Measurements from ENCODE around the gene IP6K1. TPM values are rescaled to one million over a fixed set of nuclear protein-coding genes. Genes with fewer than 3 reads are reported as not detected.
"Not testable (repeated sequence)": the region's sequence is repeated elsewhere in the genome, so short reads cannot be mapped to it uniquely, and the experiment has no call there.

The IP6K1 gene
- total RNA-seq, 3 donors from 2014 or later: 37.2 to 39.0 (median 38.2) TPM

DNA sequence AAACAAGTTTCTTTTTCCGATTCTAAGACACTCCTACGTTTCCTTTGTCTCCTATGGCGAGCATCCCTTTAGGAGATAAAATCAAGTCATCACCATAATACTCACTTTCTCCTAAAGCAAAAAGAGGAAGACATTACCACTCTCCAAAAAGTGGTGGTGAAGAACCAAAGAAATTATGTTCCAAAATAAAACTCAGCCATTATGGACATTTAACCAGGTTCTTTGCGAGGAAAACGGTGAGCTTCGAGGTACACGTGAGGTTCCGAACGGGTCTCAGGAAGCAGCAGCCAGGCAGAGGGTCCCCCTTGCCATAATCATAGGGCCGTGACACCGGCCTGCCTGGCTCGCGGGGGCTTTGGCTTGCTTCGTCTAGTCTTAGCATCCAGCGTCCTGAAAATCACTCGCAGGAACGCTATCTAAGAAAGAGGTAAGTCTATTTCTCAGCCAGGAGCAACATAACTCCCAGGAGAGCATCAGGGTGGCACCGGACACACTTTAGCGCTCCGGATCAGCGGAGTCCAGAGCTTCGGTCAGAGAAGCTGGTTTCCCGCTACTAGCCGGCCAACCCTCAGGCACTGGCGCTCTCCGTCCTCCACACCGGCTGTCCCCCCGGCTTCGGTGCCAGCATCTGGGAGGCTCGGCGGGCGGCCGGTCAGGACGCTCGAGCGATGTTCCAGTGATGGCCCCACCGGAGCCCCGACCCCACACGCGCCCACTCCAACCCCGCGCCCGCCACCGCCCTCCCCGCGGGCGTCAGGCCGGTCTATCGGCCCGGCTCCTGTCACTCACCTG is 581 bp downstream of the IP6K1 start:
- no peak for DNase-seq
- Mint-ChIP-seq H3K4me3 (peak overlapping the region; percentile 90), H3K27me3 (ENCODE audit: low read depth) (no peaks in the 10 kb centered on the region), H3K36me3 (ENCODE audit: insufficient read depth) (peaks cover 7% of the 10 kb centered on the region), H3K9me3 (no peaks in the 10 kb centered on the region), H3K4me1 (ENCODE audit: low read depth) (peaks cover 40% of the 10 kb centered on the region)
- peak; percentile 53 to 54 for ATAC-seq

- Mint-ChIP-seq H3K4me1 (ENCODE audit: low read depth) (peaks cover 54% of the 10 kb centered on the region), H3K36me3 (ENCODE audit: insufficient read depth) (peaks cover 14% of the 10 kb centered on the region)
- ATAC-seq; H3K27me3 Mint-ChIP-seq (ENCODE audit: low read depth); DNase-seq; H3K9me3 Mint-ChIP-seq; H3K4me3 Mint-ChIP-seq: not testable (repeated sequence)
Measured at GRCh38 chr3:49782277-49782676, 4.1 kb downstream of the IP6K1 start.

GRCh38 chr3:49781415-49782199 is 4.7 kb downstream of the IP6K1 start:
- Mint-ChIP-seq H3K36me3 (ENCODE audit: insufficient read depth) (peaks cover 14% of the 10 kb centered on the region), H3K4me3 (no peak overlapping the region), H3K4me1 (ENCODE audit: low read depth) (peaks cover 48% of the 10 kb centered on the region), H3K9me3 (no peaks in the 10 kb centered on the region), H3K27me3 (ENCODE audit: low read depth) (no peaks in the 10 kb centered on the region)
- ATAC-seq: no peak
- DNase-seq: no peak

GRCh38 chr3:49780975-49781365 is 5.4 kb downstream of the IP6K1 start:
- Mint-ChIP-seq H3K36me3 (ENCODE audit: insufficient read depth) (peaks cover 14% of the 10 kb centered on the region), H3K4me1 (ENCODE audit: low read depth) (peaks cover 47% of the 10 kb centered on the region)
- H3K27me3 Mint-ChIP-seq (ENCODE audit: low read depth); H3K9me3 Mint-ChIP-seq; DNase-seq; ATAC-seq; H3K4me3 Mint-ChIP-seq: not testable (repeated sequence)

DNA sequence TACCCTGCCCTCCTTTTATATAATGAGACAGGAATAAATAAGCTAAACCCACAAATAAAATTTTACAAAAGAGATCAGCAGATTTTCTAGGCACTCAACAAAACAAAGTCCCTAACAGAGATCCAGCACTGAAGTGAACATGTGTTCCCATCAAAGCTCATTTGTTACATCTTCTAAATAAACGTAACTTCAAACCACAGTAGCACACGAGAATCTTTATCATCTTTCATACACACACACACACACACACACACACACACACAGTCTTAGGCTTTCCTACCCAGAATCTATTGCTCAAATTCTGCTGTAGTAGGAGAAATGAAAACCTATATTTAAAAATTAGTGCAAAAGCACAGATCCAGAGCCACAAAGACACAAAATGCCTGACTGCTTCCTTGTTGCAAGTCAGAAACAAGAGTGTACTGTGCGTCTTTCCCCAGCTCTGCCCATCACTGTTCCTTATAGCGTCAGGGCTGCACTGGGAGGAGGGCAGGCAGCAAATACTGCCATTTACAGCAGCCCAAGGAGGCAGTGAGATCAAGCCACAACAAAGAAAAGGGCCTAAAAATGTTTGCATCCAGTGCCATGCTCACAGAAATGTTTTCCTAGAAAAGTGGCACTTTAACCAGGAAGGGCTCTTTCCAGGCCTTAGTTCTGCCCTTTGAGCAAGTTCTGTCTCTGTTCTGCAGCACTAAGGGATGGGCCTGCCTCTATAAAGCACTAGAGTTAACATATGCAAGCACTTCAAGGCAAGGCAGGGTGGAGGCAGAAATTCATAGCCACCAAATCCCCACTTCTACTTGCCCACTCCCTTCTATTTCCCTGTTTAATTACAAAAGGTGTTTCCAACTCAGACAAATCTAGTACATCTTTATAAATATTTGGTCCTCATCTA is 6.0 kb downstream of the IP6K1 start:
- no peak overlapping the region for H3K4me3 Mint-ChIP-seq

DNA sequence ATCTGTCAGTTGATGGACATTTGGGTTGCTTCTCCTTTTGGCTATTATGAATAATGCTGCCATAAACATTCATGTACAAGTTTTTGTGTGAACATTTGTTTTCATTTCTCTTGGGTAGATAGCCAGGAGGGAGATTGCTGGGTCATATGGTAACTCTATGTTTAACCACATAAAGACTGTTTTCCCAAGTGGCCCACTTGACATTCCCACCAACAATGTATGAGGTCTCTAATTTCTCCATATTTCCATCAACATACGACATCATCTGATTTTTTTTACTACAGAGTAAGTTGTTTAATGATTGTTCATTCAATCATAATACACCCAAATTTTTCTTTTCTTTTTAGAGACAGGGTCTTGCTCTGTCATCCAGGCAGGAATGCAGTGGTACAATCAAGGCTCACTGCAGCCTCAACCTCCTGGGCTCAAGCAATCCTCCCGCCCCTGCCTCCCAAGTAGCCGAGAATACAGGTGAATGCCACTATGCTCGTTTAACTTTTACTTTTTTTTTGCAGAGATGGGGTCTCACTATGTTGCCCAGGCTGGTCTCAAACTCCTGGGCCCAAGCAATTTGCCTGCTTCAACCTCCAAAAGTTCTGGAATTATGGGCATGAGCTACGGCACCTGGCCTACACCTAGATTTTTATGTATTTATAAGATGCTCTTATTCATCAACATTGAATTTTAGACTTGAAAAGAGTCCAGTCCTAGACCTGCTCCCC is 6.8 kb downstream of the IP6K1 start:
- Mint-ChIP-seq H3K4me1 (ENCODE audit: low read depth) (peaks cover 43% of the 10 kb centered on the region), H3K4me3 (no peak overlapping the region), H3K9me3 (no peaks in the 10 kb centered on the region), H3K27me3 (ENCODE audit: low read depth) (no peaks in the 10 kb centered on the region), H3K36me3 (ENCODE audit: insufficient read depth) (peaks cover 14% of the 10 kb centered on the region)
- ATAC-seq (no peak), DNase-seq (no peak)

More for the DNA sequence above, 6.0 kb downstream of the IP6K1 start:
- no peak for DNase-seq
- H3K36me3 Mint-ChIP-seq (ENCODE audit: insufficient read depth): peaks cover 14% of the 10 kb centered on the region
- no peak for ATAC-seq
- no peaks in the 10 kb centered on the region for H3K27me3 Mint-ChIP-seq (ENCODE audit: low read depth)
- no peaks in the 10 kb centered on the region for H3K9me3 Mint-ChIP-seq
- H3K4me1 Mint-ChIP-seq (ENCODE audit: low read depth): peaks cover 44% of the 10 kb centered on the region

- H3K9me3 Mint-ChIP-seq; H3K36me3 Mint-ChIP-seq (ENCODE audit: insufficient read depth); DNase-seq; ATAC-seq; H3K27me3 Mint-ChIP-seq (ENCODE audit: low read depth); H3K4me3 Mint-ChIP-seq: not testable (repeated sequence)
- peaks cover 28% of the 10 kb centered on the region for H3K4me1 Mint-ChIP-seq (ENCODE audit: low read depth)
Measured at GRCh38 chr3:49776101-49776500, 10.2 kb downstream of the IP6K1 start.

DNA sequence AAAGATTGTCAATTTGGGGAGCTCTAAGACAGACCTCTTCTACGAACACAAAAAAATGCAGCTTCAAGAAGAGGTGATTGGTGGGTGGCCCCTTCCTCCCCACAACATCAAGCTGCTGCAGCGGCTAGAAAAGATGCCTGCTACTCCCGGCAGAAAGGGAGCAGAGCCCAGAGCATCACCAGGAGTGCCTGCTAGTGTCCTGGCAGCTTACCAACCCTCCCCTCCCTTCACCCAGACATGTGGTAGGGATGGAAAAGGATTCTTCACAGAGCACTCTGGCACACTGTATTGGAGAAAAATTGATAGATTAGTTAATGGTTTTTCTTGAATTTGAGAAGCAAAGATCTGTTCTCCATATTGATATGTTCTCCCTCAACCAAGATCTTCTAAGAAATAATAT is 10.8 kb downstream of the IP6K1 start:
- no peak overlapping the region for H3K4me3 Mint-ChIP-seq
- peaks cover 7% of the 10 kb centered on the region for H3K36me3 Mint-ChIP-seq (ENCODE audit: insufficient read depth)
- H3K4me1 Mint-ChIP-seq (ENCODE audit: low read depth): peaks cover 23% of the 10 kb centered on the region
- DNase-seq (no peak), ATAC-seq (no peak)
- no peaks in the 10 kb centered on the region for H3K9me3 Mint-ChIP-seq
- no peaks in the 10 kb centered on the region for H3K27me3 Mint-ChIP-seq (ENCODE audit: low read depth)

DNA sequence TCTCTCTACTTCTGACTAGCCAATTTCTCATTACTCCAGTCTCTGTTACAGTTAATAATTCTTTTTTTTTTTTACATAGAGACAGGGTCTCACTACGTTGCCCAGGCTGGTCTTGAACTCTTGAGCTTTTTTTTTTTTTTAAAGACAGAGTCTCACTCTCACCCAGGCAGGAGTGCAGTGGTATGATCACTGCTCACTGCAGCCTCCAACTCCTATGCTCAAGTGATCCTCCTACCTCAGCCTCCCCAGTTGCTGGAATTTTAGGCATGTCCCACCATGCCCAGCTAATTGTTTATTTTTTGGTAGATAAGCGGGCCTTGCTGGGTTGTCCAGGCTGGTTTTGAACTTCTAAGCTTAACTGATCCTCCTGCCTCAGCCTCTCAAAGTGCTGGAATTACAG is 13.6 kb downstream of the IP6K1 start:
- ATAC-seq: no peak
- Mint-ChIP-seq H3K36me3 (ENCODE audit: insufficient read depth) (peaks cover 5% of the 10 kb centered on the region), H3K4me1 (ENCODE audit: low read depth) (peaks cover 26% of the 10 kb centered on the region), H3K27me3 (ENCODE audit: low read depth) (no peaks in the 10 kb centered on the region), H3K9me3 (no peaks in the 10 kb centered on the region), H3K4me3 (no peak overlapping the region)
- no peak for DNase-seq

GRCh38 chr3:49771340-49771938 is 14.9 kb downstream of the IP6K1 start:
- peaks cover 5% of the 10 kb centered on the region for H3K36me3 Mint-ChIP-seq (ENCODE audit: insufficient read depth)
- H3K9me3 Mint-ChIP-seq: no peaks in the 10 kb centered on the region
- no peaks in the 10 kb centered on the region for H3K27me3 Mint-ChIP-seq (ENCODE audit: low read depth)
- peaks cover 27% of the 10 kb centered on the region for H3K4me1 Mint-ChIP-seq (ENCODE audit: low read depth)
- DNase-seq (no peak), ATAC-seq (no peak)
- no peak overlapping the region for H3K4me3 Mint-ChIP-seq

GRCh38 chr3:49769926-49770325 is 16.4 kb downstream of the IP6K1 start:
- Mint-ChIP-seq H3K4me1 (ENCODE audit: low read depth) (peaks cover 25% of the 10 kb centered on the region), H3K9me3 (no peaks in the 10 kb centered on the region), H3K36me3 (ENCODE audit: insufficient read depth) (peaks cover 6% of the 10 kb centered on the region), H3K4me3 (no peak overlapping the region), H3K27me3 (ENCODE audit: low read depth) (no peaks in the 10 kb centered on the region)
- DNase-seq (no peak), ATAC-seq (no peak)

GRCh38 chr3:49769286-49769915 is 16.9 kb downstream of the IP6K1 start:
- Mint-ChIP-seq H3K27me3 (ENCODE audit: low read depth) (no peaks in the 10 kb centered on the region), H3K4me3 (no peak overlapping the region), H3K4me1 (ENCODE audit: low read depth) (peaks cover 25% of the 10 kb centered on the region), H3K36me3 (ENCODE audit: insufficient read depth) (peaks cover 9% of the 10 kb centered on the region), H3K9me3 (no peaks in the 10 kb centered on the region)
- no peak for DNase-seq
- no peak for ATAC-seq

DNA sequence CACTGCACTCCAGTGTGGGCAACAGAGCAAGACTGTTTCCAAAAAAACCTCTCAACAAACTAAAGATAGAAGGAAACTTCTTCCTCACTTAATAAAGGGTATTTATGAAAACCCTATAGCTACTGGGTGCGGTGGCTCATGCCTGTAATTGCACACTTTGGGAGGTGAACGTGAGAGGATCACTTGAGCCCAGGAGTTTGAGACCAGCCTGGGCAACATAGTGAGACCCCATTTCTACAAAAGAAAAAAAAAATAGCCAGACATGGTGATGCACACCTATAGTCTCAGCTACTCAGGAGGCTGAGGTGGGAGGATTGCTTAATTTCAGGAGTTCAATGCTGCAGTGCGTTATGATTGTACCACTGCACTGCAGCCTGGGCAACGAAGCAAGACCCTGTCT is 22.4 kb downstream of the IP6K1 start:
- Mint-ChIP-seq H3K4me1 (ENCODE audit: low read depth) (peaks cover 16% of the 10 kb centered on the region), H3K9me3 (no peaks in the 10 kb centered on the region), H3K27me3 (ENCODE audit: low read depth) (no peaks in the 10 kb centered on the region), H3K36me3 (ENCODE audit: insufficient read depth) (peaks cover 5% of the 10 kb centered on the region), H3K4me3 (no peak overlapping the region)
- DNase-seq: no peak
- no peak for ATAC-seq
